NCI-H1092 (cell line): ENCODE results near the gene RECK.
"Not testable (repeated sequence)": the region's sequence is repeated elsewhere in the genome, so short reads cannot be mapped to it uniquely, and the experiment has no call there.

ENCODE experiments used
- DNase-seq: peaks from one replicate; lab custom pipeline; 2025; lab: John Stamatoyannopoulos, UW

Gene RECK

GRCh38 chr9:36158917-36159316 is 122.2 kb downstream of the RECK start:
- DNase-seq: no peak

DNA sequence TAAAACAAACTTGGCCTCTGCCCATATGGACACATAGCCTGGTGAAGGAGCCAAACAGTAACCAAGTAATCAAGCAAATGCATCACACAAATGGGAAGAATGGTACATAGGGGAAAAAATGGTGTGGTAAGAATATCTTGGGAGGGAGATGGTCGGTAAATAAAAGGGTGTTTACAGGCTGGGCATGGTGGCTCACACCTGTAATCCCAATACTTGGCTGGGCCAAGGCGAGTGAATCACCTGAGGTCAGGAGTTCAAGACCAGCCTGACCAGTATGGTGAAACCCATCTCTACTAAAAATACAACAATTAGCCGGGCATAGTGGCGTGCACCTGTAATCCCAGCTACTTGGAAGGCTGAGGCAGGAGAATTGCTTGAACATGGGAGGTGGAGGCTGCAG is 122.8 kb downstream of the RECK start:
- not testable (repeated sequence) for DNase-seq

- DNase-seq: not testable (repeated sequence)
Measured at GRCh38 chr9:36160126-36160525, 123.4 kb downstream of the RECK start.

DNA sequence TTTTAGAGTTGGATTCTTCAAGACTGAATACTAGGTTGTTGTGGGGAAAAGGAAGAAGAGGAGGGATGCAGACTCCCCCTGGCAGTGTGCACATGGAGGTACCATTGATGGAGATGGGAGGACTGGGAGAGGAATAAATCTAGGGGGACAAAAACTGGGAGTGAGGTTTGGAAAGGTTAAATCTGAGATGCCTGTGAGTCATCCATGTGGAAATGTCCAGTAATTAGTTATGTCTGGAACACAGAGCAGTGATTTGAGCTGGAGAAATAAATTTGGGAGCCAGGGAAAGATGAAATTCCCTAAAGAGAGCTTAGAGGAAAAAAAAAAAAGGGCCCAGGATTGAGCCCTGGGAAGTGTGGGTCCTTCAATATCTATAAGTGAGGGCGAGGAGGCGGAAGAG is 124.5 kb downstream of the RECK start:
- no peak for DNase-seq

DNA sequence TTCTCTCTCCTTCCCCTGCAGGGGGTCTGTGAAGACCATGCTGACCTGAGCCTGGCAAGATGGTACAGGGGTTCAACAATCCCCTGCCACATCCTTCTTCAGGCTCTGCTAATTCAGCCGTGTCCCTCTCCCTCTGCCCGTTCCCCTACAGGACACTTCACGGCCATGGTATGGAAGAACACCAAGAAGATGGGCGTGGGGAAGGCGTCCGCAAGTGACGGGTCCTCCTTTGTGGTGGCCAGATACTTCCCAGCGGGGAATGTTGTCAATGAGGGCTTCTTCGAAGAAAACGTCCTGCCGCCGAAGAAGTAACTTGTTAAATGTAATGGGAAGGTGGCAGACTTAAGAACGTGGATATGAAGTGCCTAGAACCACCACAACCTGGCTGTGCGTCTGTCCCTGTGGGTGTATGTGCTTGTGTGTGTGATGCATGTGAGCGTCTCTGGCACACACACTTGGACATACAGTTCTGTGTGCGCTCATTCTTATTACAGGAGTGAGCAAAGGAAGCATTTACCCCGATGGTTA is 125.6 kb downstream of the RECK start:
- no peak for DNase-seq

DNA sequence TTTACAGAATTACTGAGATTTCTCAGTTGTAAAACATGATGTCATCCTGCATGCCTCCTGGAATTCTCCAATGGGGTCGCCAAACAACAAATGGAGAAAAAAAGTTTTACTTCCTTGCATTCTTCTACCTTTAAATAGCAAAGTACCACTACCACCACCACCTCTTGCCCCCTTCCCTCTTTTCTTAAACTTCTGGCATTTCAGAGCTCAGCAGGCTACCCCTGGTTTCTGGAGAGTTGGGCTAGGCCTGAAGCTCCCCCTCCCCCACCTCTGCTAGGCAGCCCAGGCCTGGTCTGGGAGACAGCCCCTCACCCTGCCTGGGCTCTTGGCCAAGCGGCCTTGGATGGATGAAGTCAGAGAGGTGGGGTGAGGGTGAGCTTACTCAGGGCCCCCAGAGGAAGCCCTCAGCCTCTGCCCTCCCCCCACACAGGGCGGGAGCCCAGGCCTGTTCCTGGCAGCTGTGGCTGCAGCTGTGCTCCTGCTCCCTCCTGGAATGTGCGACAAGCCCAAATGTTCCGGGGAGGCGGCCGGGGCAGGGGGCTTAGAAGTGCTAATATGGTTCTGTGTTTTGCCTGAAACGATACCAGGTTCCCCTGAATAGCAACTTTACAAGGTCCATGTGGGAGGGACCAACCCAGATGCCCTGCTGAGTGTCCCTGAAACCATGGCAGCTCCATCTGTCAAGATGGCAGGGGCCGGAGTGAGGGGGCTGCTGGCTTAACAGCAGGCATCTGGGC is 126.5 kb downstream of the RECK start:
- DNase-seq: no peak

DNA sequence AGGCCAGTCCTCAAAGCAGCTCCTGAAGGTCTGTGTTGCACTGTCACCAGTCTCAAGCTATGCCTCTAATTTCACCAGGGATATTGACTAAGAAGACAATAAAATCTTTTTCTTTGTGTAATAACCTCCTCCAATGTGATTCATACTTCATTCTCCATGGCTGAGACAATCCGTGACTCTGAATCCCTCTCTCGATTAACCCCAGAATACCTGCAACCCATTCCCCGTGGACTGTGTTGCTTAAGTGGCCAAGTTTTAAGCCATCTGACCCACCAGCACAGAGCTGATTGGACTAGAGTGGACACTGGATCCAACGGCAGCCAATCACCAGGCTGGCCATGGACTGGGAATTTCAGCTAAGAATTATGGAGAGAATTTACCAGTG is 127.1 kb downstream of the RECK start:
- no peak for DNase-seq

- no peak for DNase-seq
Measured at GRCh38 chr9:36164372-36164771, 127.7 kb downstream of the RECK start.

- DNase-seq: no peak
Measured at GRCh38 chr9:36164989-36165388, 128.3 kb downstream of the RECK start.

DNA sequence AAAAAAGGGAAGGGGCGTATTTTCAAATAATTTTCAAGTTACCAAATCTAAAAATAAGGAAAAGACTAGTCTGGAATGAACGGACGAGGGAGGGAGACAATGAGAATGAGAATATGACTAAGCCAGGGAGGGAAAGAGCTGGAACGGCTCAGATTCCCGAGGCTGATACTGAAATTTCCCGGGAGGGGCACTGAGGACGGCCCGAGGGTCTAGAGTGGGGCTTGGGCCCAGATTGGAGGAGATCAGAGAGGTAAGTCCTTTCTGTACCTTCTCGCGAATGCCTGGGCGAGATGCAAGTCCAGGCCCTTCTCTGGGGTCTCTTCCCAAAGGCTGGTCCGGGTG is 129.1 kb downstream of the RECK start:
- DNase-seq: no peak

- DNase-seq: peak; percentile 50
Measured at GRCh38 chr9:36166168-36166927, 129.6 kb downstream of the RECK start.

GRCh38 chr9:36169166-36169565 is 132.5 kb downstream of the RECK start, which contains the start of gene CCIN:
TSS of gene CCIN (plus strand) at chr9:36169388. CDS start at chr9:36169503, 115 bp downstream.
- no peak for DNase-seq

DNA sequence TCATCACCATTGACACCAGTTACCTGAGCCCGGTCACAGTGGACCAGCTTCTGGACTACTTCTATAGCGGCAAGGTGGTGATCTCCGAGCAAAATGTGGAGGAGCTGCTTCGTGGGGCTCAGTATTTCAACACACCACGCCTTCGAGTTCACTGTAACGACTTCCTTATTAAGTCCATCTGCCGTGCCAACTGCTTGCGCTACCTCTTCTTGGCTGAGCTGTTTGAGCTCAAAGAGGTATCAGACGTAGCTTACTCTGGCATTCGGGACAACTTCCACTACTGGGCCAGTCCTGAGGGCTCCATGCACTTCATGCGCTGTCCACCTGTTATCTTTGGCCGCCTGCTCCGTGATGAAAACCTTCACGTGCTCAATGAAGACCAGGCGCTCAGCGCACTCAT is 133.0 kb downstream of the RECK start:
- no peak for DNase-seq

GRCh38 chr9:36170531-36170930 is 133.8 kb downstream of the RECK start:
- DNase-seq: no peak

DNA sequence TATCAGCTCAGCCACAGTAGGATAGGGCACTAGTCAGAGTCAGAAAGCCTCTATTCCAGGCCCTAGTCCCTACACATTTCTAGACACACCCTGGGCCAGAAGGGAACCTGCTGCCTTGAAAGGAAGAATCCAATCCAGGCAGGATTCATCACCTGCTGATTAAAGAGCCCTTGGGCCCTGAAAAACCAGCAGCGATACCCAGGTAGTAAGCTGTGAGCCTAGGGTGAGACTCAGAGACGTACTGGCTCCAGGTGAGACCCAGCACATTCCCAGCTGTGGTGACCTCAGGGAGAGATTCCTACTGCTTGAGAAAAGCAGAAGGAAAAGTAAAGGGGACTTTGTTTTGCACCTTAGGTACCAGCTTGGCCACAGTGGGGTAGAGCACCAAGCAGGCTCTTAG is 137.1 kb downstream of the RECK start:
- no peak for DNase-seq
